Bronchial epithelial cell (primary cell): Measurements from ENCODE around the gene KIF17. TPM values are rescaled to one million over a fixed set of nuclear protein-coding genes. Genes with fewer than 3 reads are reported as not detected.

Experiments
- DNase-seq: peaks from one replicate; pipeline ENCODE4 v3.0.0-alpha.2; 2010; ENCODE audit warnings: low read depth
- FAIRE-seq: peaks from 2 replicates; lab custom pipeline; 2011; peaks lifted over from hg19 to GRCh38; lab: Jason Lieb, UNC
- H3K27me3 ChIP-seq: 2 replicates; pipeline ENCODE4 v1.5.1; 2011; ENCODE audit warnings: low read length; ENCODE audit not compliant: control insufficient read depth, insufficient read depth
- H3K36me3 ChIP-seq: 2 replicates; pipeline ENCODE4 v1.5.1; 2011; ENCODE audit warnings: low read length; ENCODE audit not compliant: control insufficient read depth, insufficient read depth
- H3K4me3 ChIP-seq: 2 replicates; pipeline ENCODE4 v1.5.1; 2011; ENCODE audit warnings: mild to moderate bottlenecking, low read depth, low read length, control low read depth
- CTCF ChIP-seq: IDR thresholded peaks from 2 replicates; pipeline ENCODE4 v1.5.1; 2011; ENCODE audit warnings: mild to moderate bottlenecking, moderate library complexity, low read length, control low read depth, inconsistent platforms; ENCODE audit not compliant: insufficient read depth, severe bottlenecking
- total RNA-seq: library from RNA; depleted of rRNA; stranded (reverse); fragments of >200 nt; gene quantifications from 2 replicates; pipeline ENCODE4 v1.2.1, GENCODE V29; 2014

The KIF17 gene
- total RNA-seq, 1 donor from 2014 or later, result 3.2 TPM

- DNase-seq (no peak), FAIRE-seq (no peak)
- Histone ChIP-seq H3K27me3 (no peaks in the 10 kb centered on the region), H3K4me3 (no peak overlapping the region), H3K36me3 (no peaks in the 10 kb centered on the region)
- no peak for TF ChIP-seq CTCF
Measured at GRCh38 chr1:20700636-20701215, 17.1 kb downstream of the KIF17 start.

GRCh38 chr1:20699558-20699957 is 18.2 kb downstream of the KIF17 start:
- FAIRE-seq, result no peak
- DNase-seq, result no peak
- no peak for TF ChIP-seq CTCF

GRCh38 chr1:20698195-20698910 is 19.5 kb downstream of the KIF17 start:
- FAIRE-seq, result no peak
- DNase-seq, result peak; percentile 32
- Histone ChIP-seq H3K36me3 (no peaks in the 10 kb centered on the region), H3K4me3 (no peak overlapping the region), H3K27me3 (no peaks in the 10 kb centered on the region)
- no peak for TF ChIP-seq CTCF

More at GRCh38 chr1:20699558-20699957, 18.2 kb downstream of the KIF17 start:
- no peaks in the 10 kb centered on the region for H3K27me3 ChIP-seq
- no peaks in the 10 kb centered on the region for H3K36me3 ChIP-seq
- no peak overlapping the region for H3K4me3 ChIP-seq

DNA sequence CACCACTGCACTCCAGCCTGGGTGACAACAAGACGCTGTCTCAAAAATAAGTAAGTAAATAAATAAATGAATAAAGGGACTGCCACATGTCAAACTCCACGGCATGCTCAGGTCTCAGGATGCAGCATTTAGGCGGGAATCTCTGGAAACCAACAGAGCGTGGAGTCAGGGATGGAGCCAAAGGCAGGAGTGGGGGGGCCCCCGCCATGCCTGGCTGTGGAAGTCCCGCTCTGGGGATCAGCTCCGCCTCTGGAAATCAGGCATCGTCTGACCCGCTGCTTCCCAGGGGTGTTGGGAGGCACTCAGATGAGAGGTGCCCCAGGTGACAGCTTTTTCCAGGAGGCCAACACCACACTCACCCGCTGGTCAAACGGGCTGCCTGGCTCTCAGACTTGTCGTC is 20.2 kb downstream of the KIF17 start:
- TF ChIP-seq CTCF, result no peak
- Histone ChIP-seq H3K4me3 (no peak overlapping the region), H3K36me3 (no peaks in the 10 kb centered on the region), H3K27me3 (no peaks in the 10 kb centered on the region)
- DNase-seq, result no peak
- FAIRE-seq, result no peak

DNA sequence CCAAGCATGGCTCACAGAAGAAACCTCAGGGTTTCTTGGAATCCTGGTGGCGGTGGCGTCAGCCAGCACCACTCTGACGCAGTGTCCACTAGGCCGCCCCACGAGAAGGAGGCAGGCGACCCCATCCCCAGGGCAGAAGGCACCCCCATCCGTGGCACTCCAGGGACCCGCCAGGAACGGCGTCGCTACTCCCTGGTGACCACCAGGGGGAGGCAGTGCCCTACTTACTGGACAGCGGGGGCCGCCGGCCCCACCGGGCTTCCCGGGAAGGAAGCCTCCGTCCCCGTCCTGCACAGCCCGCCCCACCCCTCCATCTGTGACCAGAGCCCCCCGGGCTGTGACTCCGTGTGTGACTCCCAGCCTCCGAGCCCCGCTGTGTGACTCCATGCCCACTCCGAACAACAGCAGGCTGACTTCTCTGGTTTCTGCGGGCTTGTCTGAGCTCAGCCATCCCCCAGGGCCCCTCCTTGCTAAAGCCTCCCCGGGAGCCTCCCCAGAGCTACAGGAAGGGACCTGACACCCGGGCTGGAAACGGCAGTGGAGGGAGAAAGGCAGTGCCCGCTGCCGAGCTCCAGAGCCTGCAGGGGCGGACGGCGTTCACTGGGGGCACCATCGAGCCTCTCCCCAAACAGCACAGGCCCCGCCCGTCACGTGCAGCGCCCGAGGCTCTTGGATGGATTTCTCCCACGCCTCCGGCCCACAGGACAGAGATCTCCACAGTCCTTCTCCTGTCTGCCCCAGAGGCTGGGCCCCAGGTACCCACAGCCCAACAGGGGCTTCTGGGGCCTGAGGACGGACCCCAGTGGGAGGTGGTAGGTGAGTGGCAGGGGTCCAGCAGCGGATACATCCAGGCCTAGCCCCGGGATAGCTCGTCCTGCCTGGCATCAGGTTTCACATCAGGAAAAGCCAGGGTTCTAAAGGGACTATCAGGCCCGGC is 21.1 kb downstream of the KIF17 start:
- peak; percentile 96 for TF ChIP-seq CTCF
- Histone ChIP-seq H3K4me3 (peak overlapping the region; percentile 38), H3K27me3 (no peaks in the 10 kb centered on the region), H3K36me3 (no peaks in the 10 kb centered on the region)
- FAIRE-seq (no peak), DNase-seq (peak; percentile 74)
